ENCODE data around the gene FKBP7. TPM values are rescaled to one million over a fixed set of nuclear protein-coding genes. Genes with fewer than 3 reads are reported as not detected.

The FKBP7 gene
- total RNA-seq, 2 donors from 2014 or later: 4.1 to 6.3 TPM

GRCh38 chr2:178480227-178481181, 2.1 kb upstream of the FKBP7 start, which contains the start of gene PLEKHA3:
PLEKHA3 (plus strand) TSS chr2:178480457; CDS start chr2:178480870, 413 bp downstream.
- Mint-ChIP-seq H3K27me3 (ENCODE audit: insufficient read depth) (peaks cover 3% of the 10 kb centered on the region), H3K4me1 (peaks cover 25% of the 10 kb centered on the region), H3K4me3 (peak within 1 kb of the TSS; percentile 87), H3K36me3 (ENCODE audit: low read depth) (no peaks in the 10 kb centered on the region), H3K27ac (peak within 1 kb of the TSS; percentile 93), H3K9me3 (no peaks in the 10 kb centered on the region)
- Histone ChIP-seq H3K27me3 (ENCODE audit: control insufficient read depth, insufficient read depth, low read length, poor library complexity, severe bottlenecking) (no peaks in the 10 kb centered on the region), H3K4me1 (ENCODE audit: control insufficient read depth, insufficient read depth, low read length) (peaks cover 3% of the 10 kb centered on the region), H3K36me3 (ENCODE audit: control insufficient read depth, insufficient read depth, low read length) (no peaks in the 10 kb centered on the region), H3K27ac (ENCODE audit: low read depth, low read length) (peak within 1 kb of the TSS; percentile 71), H3K4me3 (ENCODE audit: low read length) (peak within 1 kb of the TSS; percentile 84), H3K9me3 (ENCODE audit: control insufficient read depth, low read length) (no peaks in the 10 kb centered on the region), H3K9ac (ENCODE audit: extremely low read depth, low read length, poor library complexity, severe bottlenecking) (peak within 1 kb of the TSS; percentile 48)
- peak; percentile 96 for DNase-seq
- TF ChIP-seq, protein P1, sequence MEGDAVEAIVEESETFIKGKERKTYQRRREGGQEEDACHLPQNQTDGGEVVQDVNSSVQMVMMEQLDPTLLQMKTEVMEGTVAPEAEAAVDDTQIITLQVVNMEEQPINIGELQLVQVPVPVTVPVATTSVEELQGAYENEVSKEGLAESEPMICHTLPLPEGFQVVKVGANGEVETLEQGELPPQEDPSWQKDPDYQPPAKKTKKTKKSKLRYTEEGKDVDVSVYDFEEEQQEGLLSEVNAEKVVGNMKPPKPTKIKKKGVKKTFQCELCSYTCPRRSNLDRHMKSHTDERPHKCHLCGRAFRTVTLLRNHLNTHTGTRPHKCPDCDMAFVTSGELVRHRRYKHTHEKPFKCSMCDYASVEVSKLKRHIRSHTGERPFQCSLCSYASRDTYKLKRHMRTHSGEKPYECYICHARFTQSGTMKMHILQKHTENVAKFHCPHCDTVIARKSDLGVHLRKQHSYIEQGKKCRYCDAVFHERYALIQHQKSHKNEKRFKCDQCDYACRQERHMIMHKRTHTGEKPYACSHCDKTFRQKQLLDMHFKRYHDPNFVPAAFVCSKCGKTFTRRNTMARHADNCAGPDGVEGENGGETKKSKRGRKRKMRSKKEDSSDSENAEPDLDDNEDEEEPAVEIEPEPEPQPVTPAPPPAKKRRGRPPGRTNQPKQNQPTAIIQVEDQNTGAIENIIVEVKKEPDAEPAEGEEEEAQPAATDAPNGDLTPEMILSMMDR (conservative IDR thresholded peaks at IDR 0.05): no peak
- 0 to 1% methylated on average over 24 to 92 of the region's 92 CpGs for WGBS, 2 experiments (ENCODE audit: insufficient coverage in 1 of 2, insufficient read length in 1 of 2)

GRCh38 chr2:178479758-178480226, 1.4 kb upstream of the FKBP7 start:
- WGBS, 2 experiments (ENCODE audit: insufficient coverage in 1 of 2, insufficient read length in 1 of 2): 25 to 33% methylated on average over 15 to 19 of the region's 19 CpGs
- Mint-ChIP-seq H3K4me3 (peak overlapping the region; percentile 87), H3K36me3 (ENCODE audit: low read depth) (no peaks in the 10 kb centered on the region), H3K27me3 (ENCODE audit: insufficient read depth) (peaks cover 3% of the 10 kb centered on the region), H3K4me1 (peaks cover 22% of the 10 kb centered on the region), H3K27ac (peak overlapping the region; percentile 39), H3K9me3 (no peaks in the 10 kb centered on the region)
- Histone ChIP-seq H3K4me1 (ENCODE audit: control insufficient read depth, insufficient read depth, low read length) (no peaks in the 10 kb centered on the region), H3K9me3 (ENCODE audit: control insufficient read depth, low read length) (no peaks in the 10 kb centered on the region), H3K4me3 (ENCODE audit: low read length) (peak overlapping the region; percentile 84), H3K36me3 (ENCODE audit: control insufficient read depth, insufficient read depth, low read length) (no peaks in the 10 kb centered on the region), H3K9ac (ENCODE audit: extremely low read depth, low read length, poor library complexity, severe bottlenecking) (peak overlapping the region; percentile 23), H3K27me3 (ENCODE audit: control insufficient read depth, insufficient read depth, low read length, poor library complexity, severe bottlenecking) (no peaks in the 10 kb centered on the region), H3K27ac (ENCODE audit: low read depth, low read length) (peak overlapping the region; percentile 71)
- DNase-seq: no peak
- TF ChIP-seq, protein P1 (conservative IDR thresholded peaks at IDR 0.05): no peak

GRCh38 chr2:178479275-178479616, 846 bp upstream of the FKBP7 start:
- Histone ChIP-seq H3K4me1 (ENCODE audit: control insufficient read depth, insufficient read depth, low read length) (no peaks in the 10 kb centered on the region), H3K9ac (ENCODE audit: extremely low read depth, low read length, poor library complexity, severe bottlenecking) (no peak overlapping the region), H3K9me3 (ENCODE audit: control insufficient read depth, low read length) (no peaks in the 10 kb centered on the region), H3K27ac (ENCODE audit: low read depth, low read length) (no peak overlapping the region), H3K27me3 (ENCODE audit: control insufficient read depth, insufficient read depth, low read length, poor library complexity, severe bottlenecking) (no peaks in the 10 kb centered on the region), H3K4me3 (ENCODE audit: low read length) (peak overlapping the region; percentile 91), H3K36me3 (ENCODE audit: control insufficient read depth, insufficient read depth, low read length) (no peaks in the 10 kb centered on the region)
- H3K36me3 Mint-ChIP-seq (ENCODE audit: low read depth): no peaks in the 10 kb centered on the region
- peaks cover 18% of the 10 kb centered on the region for H3K4me1 Mint-ChIP-seq
- H3K27ac Mint-ChIP-seq: peak overlapping the region; percentile 97
- TF ChIP-seq, protein P1 (conservative IDR thresholded peaks at IDR 0.05): peak; percentile 18
- peaks cover 3% of the 10 kb centered on the region for H3K27me3 Mint-ChIP-seq (ENCODE audit: insufficient read depth)
- no peaks in the 10 kb centered on the region for H3K9me3 Mint-ChIP-seq
- peak overlapping the region; percentile 87 for H3K4me3 Mint-ChIP-seq
- 65 to 68% methylated on average over 3 to 4 of the region's 4 CpGs for WGBS, 2 experiments (ENCODE audit: insufficient coverage in 1 of 2, insufficient read length in 1 of 2)
- no peak for DNase-seq
